ENCODE results near the gene OSBPL10.
"Not testable (repeated sequence)": the region's sequence is repeated elsewhere in the genome, so short reads cannot be mapped to it uniquely, and the experiment has no call there.

OSBPL10 gene

DNA sequence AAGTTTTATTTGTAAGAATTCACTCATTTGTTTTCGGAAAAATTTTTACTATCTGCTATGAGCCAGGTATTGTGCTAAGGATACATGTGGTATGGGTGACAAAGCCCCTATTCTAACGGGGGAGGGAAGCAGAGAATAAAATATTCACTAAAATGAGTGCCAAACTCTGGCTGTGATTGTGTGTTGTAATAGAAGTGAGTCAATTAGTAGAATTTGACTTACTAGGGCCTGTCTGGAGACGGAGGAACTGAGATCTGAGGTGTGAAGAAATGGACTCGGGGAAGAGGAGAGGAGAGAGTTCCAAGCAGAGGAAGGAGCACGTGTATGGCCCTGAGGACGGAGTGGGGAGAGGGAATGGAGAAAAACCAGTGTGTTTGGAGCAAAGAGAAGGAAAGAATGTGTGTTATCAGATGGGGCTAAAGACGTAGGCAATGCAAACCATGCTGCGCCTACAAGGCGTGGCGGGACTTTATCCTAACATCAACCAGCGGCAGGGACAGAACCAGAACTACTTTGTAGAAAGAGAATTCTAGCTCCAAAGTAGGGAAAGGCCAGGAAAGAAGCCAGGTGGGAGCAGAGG is 89.1 kb downstream of the OSBPL10 start:
- no peak for DNase-seq (ENCODE audit: low read depth in 2 of 2)

- DNase-seq (ENCODE audit: low read depth in 2 of 2): no peak
Observed at GRCh38 chr3:31890742-31891469, 90.2 kb downstream of the OSBPL10 start.

- no peak for DNase-seq (ENCODE audit: low read depth in 2 of 2)
Observed at GRCh38 chr3:31890007-31890406, 91.1 kb downstream of the OSBPL10 start.

DNA sequence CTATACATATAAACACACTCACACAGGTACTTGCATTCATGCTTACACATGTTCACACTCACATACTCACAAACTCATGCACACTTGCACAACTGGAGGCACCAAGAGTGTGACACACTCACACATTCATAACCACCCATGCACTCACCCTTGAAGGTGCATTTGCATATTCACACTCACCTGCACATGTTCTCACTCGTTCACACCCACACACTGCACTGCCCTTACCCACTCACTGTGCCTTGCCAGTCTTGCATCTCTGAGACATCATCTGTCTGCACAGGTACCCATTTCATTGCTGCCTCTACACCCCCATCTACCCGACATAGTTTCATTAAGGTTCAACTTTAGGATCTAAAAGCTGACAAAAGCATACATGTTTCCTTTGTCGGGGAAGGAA is 95.8 kb downstream of the OSBPL10 start:
- no peak for DNase-seq (ENCODE audit: low read depth in 2 of 2)

- no peak for DNase-seq (ENCODE audit: low read depth in 2 of 2)
Observed at GRCh38 chr3:31884251-31884650, 96.8 kb downstream of the OSBPL10 start.

GRCh38 chr3:31882895-31883294 is 98.2 kb downstream of the OSBPL10 start:
- no peak for DNase-seq (ENCODE audit: low read depth in 2 of 2)

GRCh38 chr3:31882431-31882830 is 98.6 kb downstream of the OSBPL10 start:
- no peak for DNase-seq (ENCODE audit: low read depth in 2 of 2)

GRCh38 chr3:31880482-31881078 is 100.5 kb downstream of the OSBPL10 start:
- DNase-seq (ENCODE audit: low read depth in 2 of 2): no peak

DNA sequence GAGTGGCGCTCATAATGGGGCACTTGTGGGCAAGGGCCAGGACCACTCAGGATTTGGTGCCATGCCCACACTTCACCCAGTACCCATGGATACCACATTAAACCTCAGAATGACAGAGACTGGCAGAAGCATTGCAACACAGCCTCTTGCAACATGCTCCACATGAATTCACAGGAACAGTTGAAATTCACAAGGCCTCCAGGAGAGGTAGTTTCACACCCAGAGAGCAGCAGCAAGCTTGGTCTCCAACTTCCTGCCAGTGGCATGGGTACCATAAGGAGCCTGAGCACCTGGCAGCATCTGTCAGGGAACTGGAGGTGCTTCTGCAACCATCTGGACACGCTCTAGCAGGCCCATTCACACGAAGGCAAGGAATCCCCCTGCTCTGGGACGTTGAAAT is 101.0 kb downstream of the OSBPL10 start:
- no peak for DNase-seq (ENCODE audit: low read depth in 2 of 2)

DNA sequence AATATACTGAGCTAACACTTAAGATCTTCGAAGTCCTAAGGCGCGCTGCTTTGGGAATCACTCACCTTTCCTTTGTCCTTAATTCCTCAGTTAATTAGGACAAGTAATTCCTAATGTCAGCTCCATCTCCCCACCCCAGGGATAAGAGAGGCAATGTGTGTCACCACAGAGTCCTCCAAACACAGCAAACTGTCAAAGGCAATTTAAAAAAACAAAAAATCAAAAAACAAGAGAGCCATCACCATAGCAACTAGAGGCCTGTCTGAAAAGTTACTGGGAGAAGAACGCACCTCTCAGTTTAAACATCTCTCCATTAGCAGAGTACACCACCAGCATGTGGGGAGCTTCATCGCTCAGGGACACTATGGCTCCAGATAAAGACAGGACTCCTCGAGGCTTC is 101.7 kb downstream of the OSBPL10 start:
- DNase-seq (ENCODE audit: low read depth in 2 of 2): no peak

GRCh38 chr3:31878231-31878838 is 102.7 kb downstream of the OSBPL10 start:
- no peak for DNase-seq (ENCODE audit: low read depth in 2 of 2)

DNA sequence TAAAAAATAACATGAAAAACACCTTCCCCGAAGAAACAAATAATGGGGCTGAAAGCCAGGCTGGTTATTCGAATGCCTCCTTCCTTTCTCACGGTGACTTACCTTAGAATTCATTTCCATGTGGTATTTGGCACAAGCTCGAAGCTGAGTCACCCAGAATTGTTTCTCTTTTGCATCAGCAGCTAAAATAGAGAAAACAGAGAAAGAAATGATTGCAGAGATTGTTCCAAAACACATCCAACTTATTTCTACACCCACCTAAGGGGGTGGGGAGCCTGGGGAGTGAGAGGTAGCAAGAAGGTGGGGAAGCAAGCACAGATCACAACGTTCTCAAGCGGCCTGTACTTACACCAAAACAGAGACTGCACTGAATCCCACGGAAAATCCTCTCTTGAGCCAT is 104.7 kb downstream of the OSBPL10 start:
- DNase-seq (ENCODE audit: low read depth in 2 of 2): no peak

DNA sequence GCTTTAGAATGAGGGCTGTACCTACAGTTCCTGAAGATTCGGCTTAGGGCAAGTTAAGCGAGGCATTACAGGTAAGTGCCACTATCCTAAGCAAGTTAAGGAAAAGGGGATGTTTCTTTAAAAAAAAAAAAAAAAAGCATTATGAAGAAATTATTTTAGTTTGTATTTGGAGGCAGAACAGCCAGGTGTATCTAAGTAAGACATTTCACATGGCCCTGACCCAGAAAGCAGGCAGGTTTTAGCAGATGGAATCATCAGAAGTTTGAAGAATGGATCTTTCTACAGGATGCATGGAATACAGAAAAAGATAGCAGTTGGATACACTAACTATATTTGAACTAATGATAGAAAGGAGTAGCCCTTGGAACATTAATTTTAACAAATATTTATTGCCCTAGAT is 105.6 kb downstream of the OSBPL10 start:
- DNase-seq (ENCODE audit: low read depth in 2 of 2): no peak

- DNase-seq (ENCODE audit: low read depth in 2 of 2): no peak
Observed at GRCh38 chr3:31873254-31873820, 107.7 kb downstream of the OSBPL10 start.

- no peak for DNase-seq (ENCODE audit: low read depth in 2 of 2)
Observed at GRCh38 chr3:31871939-31872507, 109.0 kb downstream of the OSBPL10 start.

DNA sequence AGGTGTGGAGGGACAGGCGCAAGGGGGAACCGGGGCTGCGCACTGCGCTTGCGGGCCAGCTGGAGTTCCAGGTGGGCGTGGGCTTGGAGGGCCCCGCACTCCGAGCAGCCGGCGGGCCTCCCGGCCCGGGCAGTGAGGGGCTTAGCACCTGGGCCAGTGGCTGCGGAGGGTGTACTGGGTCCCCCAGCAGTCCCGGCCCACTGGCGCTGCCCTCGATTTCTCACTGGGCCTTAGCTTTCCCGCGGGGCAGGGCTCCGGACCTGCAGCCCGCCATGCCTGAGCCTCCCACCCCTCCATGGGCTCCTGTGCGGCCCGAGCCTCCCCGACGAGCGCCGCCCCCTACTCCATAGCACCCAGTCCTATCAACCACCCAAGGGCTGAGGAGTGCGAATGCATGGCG is 111.0 kb downstream of the OSBPL10 start:
- DNase-seq (ENCODE audit: low read depth in 2 of 2): not testable (repeated sequence)

GRCh38 chr3:31868236-31868635 is 112.8 kb downstream of the OSBPL10 start:
- no peak for DNase-seq (ENCODE audit: low read depth in 2 of 2)

GRCh38 chr3:31862666-31863279 is 118.3 kb downstream of the OSBPL10 start:
- DNase-seq (ENCODE audit: low read depth in 2 of 2): no peak

- no peak for DNase-seq (ENCODE audit: low read depth in 2 of 2)
Observed at GRCh38 chr3:31861826-31862225, 119.2 kb downstream of the OSBPL10 start.

DNA sequence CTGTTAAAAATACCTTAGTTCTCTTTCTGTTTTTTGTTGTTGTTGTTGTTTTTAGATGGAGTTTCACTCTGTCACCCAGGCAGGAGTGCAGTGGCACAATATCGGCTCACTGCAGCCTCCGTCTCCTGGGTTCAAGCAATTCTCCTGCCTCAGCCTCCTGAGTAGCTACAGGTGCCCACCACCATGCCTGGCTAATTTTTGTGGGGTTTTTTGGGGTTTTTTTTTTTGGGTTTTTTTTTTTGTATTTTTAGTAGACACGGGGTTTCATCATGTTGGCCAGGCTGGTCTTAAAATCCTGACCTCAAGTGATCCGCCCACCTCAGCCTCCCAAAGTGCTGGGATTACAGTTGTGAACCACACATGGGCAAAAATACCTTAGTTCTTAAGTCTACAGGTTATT is 120.4 kb downstream of the OSBPL10 start:
- DNase-seq (ENCODE audit: low read depth in 2 of 2): not testable (repeated sequence)

GRCh38 chr3:31859245-31859644 is 121.8 kb downstream of the OSBPL10 start:
- no peak for DNase-seq (ENCODE audit: low read depth in 2 of 2)

DNA sequence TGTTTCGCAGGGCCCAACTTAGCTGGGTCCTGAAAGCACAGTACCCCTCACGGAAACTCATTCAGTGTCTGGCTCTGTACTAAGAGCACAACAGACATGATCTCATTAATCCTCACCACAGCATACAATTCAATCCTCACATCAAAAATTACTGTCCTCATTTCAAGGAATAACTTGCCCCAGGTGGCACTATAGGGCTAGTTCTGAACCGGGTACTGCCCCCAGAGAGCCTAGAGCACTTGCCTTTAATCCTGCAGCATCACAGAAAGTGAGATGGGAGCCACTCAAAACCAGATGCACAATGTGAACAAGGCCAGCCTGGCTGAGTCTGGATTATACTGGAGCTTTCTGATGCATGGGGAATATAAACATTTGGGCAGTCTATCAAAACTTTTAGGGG is 122.6 kb downstream of the OSBPL10 start:
- no peak for DNase-seq (ENCODE audit: low read depth in 2 of 2)

Measured in stimulated activated CD8-positive, alpha-beta memory T cell treated with anti-CD3 and anti-CD28 coated beads, Interleukin-15, amount 100 ng/mL, for 4 hours (primary cell).